GM04503 (cell line): ENCODE data around the gene CCNYL1.

Experiments used
- DNase-seq: peaks from one replicate; pipeline ENCODE4 v3.0.0-alpha.2; 2012; ENCODE audit warnings: low read depth

The CCNYL1 gene

GRCh38 chr2:207766041-207766551 is 54.7 kb downstream of the CCNYL1 start:
- DNase-seq, result no peak

DNA sequence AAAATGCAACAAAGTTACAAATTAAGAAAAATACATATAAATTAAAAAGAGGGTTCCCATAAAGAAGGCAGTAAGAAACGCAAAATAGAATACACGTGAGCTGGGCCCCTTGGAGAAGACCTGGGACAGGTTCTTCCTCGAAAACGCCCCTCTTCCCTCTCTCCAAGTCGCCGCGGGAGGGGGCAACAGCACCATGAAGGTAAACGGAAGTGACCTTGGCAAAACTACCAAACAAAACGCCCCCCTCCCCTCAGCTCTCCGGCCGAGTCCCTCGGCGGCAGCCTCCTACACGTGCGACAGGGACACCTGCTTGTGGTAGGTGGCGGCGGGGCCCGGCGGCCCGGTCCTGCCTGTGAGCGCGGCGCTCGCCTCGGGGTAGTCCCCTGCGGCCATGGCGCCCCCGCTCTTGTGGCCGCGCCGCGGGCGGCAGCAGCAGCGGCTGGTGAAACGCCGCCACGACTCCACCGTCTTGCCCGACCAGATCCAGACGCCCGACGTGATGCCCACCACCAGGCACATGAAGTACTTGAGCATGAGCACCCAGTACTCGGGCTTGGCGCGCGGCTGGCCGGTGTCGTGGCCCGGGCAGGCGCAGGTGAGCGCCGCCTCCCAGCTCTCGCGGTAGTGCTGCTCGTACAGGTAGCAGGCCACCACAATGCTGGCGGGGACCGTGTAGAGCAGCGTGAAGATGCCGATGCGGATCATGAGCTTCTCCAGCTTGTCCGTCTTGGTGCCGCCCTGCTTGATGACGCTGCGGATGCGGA is 55.4 kb downstream of the CCNYL1 start:
- DNase-seq, result no peak

GRCh38 chr2:207767461-207768167 is 56.2 kb downstream of the CCNYL1 start:
- no peak for DNase-seq

DNA sequence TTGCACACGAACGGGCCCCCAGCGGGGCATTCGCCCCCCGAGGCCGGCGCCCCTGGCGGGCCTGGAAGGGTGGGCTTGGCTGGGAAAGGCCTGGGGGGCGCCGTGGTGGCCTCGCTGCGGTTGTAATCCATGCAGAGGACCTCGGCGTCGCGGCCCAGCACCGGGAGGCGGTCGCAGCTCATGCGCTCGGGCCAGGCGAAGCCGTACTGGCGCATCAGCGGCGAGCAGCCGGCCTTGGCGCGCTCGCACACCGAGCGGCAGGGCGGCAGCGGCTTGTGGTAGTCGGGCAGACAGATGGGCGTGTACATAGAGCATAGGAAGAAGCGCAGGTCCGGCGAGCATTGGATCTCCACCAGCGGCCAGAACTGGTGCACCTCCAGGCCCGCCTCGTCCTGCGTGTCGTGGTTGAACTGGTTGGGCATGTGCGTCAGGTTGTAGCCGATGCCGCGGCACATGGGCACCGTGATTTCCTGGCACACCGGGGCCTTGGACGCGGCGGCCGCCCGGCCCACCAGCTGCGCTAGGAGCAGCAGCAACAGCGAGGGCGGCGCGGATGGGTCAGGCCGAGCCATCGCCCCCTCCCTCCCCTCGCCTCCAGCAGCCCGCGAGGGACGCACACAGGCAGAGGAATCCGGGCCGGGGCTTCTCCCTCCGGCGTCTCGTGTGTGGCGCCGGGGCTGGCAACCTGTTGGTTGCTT is 56.9 kb downstream of the CCNYL1 start:
- no peak for DNase-seq

DNA sequence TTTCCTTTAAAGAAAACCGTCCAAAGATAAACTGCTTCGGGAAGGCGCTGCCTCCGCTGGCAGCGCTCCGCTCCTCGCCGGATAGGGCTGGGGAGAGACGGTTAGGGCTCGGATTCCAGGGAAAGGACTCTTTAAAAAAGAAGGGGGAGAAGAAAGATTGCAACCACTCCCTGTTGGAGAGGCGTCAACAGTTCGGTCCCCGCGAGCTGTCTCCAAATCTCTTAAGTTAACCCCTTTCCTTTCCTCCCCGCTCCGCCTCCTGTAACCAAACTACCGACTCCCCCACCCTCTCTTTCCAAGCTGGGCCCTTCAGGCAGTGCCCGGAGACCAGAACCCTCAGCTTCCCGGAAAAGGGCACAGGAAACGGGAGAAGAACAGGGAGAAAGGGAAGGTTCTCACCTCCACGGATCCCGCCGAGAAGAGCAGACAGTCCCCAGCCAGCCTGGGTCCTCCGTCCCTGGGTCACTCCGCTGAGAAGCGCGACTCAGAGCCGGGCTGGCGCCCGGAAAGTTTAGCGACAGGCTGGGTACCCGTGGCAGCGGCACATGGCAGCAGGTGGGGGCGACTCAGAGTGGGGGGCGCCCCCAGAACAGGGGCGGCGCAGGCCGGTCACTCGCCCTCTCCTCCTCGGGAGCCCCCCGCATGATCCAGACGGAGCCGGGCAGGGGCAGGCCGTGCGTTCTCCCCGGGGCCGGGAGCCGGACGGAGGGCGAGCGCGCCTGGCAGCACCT is 57.6 kb downstream of the CCNYL1 start:
- no peak for DNase-seq

DNA sequence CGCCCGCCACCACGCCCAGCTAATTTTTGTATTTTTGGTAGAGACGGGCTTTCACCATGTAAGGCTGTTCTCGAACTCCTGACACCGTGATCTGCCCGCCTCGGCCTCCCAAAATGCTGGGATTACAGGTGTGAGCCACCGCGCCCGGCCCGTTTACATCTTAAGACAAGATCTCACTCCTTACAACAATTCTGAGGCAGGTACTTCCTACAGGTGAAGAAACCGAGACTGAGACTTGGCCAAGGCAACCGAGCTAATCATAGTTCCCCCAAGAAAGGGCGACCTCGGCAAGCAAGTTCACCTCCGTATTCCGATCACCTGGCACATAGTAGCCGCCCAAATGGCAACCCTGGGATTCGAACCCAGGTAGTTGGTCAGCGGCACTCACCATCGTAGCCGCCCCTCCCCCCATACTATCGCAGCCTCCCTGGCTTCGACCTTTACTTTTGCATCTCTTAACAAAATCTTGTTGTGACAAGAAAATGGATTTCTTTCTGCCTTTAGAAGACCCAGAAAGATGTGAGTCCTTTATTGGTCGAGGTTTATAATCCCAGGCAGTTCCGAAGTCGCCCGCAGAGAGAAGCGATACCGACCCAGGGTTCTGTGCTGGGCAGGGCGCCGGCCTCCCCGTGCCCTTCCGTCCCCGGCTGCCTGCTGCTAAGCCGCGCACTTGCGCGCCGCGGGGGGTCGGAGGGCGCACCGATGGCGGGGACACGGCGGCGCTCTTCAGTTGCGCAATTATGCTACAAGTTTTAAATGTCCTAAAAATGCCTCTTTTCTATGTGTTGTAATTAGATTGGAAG is 59.4 kb downstream of the CCNYL1 start:
- DNase-seq, result no peak

DNA sequence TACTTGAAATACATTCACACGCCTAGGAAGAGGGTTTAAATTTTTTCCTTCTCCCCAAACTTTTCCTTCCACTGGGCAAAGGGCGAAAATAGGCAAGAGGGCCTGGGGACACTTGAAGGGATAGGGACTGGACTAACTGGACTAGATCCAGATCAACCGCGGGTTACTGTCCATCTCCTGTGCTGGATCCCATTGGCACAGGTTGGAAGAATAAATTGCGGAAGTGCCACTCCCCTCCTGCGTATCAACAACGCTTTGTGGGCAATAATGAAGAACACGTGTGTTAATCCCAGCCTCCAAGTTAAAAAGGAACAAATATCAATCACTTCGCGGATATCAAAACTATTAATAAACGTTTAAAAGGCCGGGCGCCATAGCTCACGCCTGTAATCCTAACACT is 60.0 kb downstream of the CCNYL1 start:
- DNase-seq, result no peak

- no peak for DNase-seq
Observed at GRCh38 chr2:207772081-207772843, 60.8 kb downstream of the CCNYL1 start.

DNA sequence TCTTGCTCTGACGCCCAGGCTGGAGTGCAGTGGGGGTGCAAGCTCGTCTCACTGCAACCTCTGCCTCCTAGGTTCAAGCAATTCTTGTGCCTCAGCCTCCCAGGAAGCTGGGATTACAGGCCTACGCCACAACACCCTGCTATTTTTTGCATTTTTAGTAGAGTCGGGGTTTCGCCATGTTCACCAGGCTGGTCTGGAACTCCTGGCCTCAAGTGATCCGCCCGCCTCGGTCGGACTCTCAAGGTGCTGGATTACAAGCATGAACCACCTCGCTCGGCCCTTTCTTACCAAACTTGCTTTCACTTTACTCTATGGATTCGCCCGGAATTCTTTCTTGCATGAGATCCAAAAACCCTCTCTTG is 61.4 kb downstream of the CCNYL1 start:
- DNase-seq, result no peak

DNA sequence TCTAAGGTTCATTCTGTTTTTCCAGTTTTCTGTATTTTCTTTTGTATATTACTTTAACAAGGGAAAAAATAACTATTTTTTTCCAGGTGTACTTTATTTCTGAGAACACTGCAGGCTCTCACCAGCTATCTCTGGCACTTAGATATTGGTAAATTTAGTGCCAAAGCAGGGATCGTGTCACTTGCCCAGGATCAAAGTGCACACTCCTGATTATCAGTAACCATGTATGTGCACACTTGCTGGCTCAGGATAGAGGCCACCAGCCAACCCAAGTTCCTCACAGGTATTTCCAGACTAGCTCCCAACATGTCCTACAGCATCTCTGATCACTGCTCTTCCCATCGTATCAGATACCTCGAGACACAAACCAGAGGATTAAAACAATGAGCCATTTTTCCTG is 64.0 kb downstream of the CCNYL1 start:
- DNase-seq, result no peak

DNA sequence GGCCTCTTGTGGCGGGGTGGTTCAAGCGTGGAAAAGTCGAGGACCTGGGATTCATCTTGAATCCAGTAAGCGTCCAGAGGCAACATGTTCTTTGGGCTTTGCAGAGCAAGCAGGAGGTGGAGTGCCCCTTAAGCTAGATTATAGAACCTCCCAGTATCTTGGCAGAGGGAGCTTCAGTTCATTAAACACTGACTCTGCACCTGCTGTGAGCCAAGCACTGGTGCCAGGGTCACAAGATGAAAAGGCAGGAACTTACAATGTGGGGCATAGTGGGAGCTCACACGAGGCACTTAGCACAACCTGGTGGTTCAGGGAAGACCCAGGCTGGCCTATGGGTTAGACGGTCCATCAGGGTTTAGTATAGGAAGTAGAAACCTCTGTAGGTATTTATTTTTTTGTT is 65.7 kb downstream of the CCNYL1 start:
- DNase-seq, result no peak

DNA sequence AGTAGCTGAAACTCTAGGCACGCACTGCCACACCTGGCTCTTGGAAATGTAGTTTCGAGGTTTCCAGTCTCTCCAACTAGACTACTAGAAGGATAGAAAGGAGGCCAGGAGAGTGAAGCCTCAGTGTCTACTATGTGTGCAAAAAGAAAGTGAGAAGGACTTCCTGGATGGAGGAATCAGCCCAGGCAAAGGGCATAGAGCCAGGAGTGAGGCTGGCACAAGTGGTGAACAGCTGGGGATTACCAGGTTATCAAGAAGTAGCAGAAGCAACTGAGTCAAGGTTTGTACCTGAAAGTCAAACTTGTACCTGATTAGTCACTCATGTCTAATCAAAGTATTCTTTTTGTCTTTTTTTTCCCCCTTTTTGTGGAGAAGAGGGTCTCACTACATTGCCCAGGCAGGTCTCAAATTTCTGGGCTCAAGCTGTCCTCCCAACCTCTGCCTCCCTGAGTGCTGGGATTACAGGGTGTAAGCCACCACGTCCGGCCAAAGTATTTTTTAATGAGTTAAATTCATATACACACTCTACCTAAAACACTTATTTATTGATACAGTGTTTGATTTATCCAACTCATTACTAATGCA is 67.0 kb downstream of the CCNYL1 start:
- no peak for DNase-seq

DNA sequence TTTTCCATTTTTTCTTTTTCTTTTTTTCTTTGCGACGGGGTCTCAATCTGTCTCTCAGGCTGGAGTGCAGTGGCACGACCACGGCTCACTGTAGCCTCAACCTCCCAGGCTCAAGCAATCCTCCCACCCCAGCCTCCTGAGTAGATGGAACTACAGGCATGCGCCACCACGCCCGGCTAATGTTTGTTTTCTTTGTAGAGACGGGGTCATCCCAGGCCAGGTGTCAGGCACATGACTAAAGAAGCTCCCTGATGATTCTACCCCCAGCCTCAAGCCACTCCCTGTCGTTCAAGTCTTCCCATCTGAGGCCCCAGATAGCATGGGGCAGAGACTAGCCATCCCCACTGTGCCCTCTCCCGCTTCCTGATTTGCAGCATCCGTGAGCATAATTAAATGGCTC is 68.1 kb downstream of the CCNYL1 start:
- no peak for DNase-seq

DNA sequence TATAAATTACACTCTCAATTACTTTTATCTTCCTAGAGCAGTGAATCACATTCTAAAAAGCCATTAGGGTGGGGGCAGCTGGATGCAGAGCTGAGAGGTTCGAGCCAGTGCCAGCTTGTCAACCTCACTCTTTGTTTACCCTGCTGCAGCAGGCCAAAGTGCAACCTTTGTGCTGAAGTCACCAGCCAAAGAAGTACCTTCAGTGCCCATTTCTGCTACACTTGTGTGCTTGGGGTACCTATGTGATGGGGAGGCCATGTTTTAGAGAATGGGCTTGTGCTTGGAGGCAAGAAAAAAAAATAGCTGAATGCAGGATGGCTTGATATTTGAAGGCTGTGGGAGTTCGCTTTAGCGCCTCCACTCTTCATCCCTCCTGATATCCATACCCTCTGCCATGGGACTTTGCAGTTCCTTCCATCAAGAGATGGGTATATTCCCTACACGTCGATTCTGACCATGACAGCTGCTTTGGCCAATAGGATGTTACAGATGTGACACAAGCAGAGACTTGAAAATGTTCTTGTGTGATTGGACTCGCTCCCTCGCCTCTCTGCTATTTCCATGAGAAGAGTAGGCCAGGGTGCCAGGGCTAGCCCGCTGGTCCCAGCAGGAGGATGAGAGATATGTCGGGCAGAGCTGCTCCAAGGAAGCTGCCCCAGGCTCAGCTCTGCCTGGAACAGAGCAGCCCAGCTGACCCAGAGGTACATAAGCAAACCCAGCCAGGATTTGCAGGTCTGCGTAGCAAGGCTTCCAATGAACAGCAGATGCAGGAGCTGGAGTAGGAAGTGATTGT is 71.0 kb downstream of the CCNYL1 start:
- no peak for DNase-seq

- no peak for DNase-seq
Observed at GRCh38 chr2:207783514-207783913, 72.1 kb downstream of the CCNYL1 start.

DNA sequence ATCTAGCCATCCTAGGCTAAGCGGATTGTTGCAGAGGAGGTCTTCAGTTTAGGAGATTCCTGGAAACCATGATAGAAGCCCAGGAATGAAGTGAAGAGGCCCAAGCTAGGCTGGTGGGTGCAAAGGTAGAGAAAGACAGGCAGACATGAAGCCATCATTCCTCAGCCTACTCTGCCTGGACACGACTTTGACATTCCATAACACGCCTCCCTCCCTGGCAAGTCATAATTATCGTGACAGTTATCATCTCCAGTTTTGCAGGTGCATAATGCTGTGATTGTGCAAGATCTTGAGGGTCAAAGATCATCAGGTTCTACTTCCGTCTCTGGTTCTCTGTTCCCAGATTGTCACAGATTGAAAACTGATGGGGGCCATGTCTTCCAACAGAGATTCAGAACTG is 73.5 kb downstream of the CCNYL1 start:
- no peak for DNase-seq

GRCh38 chr2:207787017-207787416 is 75.6 kb downstream of the CCNYL1 start:
- no peak for DNase-seq

- no peak for DNase-seq
Observed at GRCh38 chr2:207787800-207788199, 76.4 kb downstream of the CCNYL1 start.

DNA sequence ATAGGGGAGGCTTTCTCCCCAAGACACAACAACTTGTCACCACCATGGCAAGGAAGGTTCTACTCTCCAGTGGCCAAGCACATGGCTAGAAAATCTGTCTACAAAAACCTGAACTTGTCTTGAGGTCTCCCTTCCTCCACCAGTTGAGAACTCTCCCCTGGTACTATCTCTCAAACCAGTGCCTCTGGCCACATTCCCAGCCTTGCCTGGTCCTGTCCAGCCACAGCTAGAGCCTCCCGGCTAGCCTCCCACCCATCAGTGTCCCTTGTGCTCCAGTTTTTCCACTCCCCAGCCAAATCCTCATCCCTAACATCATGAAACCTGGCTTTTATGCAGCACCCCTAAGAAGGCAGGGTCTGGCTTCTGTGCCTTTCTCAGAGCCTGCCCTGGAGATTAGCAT is 79.5 kb downstream of the CCNYL1 start:
- DNase-seq, result no peak
